ENCODE measurements around the gene NUCB1.
"Not testable (repeated sequence)": the region's sequence is repeated elsewhere in the genome, so short reads cannot be mapped to it uniquely, and the experiment has no call there.

NUCB1 gene

GRCh38 chr19:48874303-48875135 lies 25.6 kb upstream of the NUCB1 start:
- peak; percentile 34 for DNase-seq
- ATAC-seq, result no peak

- peak; percentile 61 for DNase-seq
- not testable (repeated sequence) for ATAC-seq
These were observed 23.8 kb upstream of the NUCB1 start for GRCh38 chr19:48876043-48876981.

GRCh38 chr19:48877855-48878195 lies 22.3 kb upstream of the NUCB1 start:
- no peak for ATAC-seq

GRCh38 chr19:48878196-48879024 lies 21.7 kb upstream of the NUCB1 start:
- no peak for ATAC-seq

More at GRCh38 chr19:48877855-48878195, 22.3 kb upstream of the NUCB1 start:
- DNase-seq, result no peak

GRCh38 chr19:48879025-48879637 lies 21.0 kb upstream of the NUCB1 start:
- ATAC-seq, result no peak
- DNase-seq, result no peak

More at GRCh38 chr19:48878196-48879024, 21.7 kb upstream of the NUCB1 start:
- no peak for DNase-seq

GRCh38 chr19:48879696-48880095 lies 20.4 kb upstream of the NUCB1 start:
- not testable (repeated sequence) for ATAC-seq, DNase-seq

GRCh38 chr19:48881741-48882657 lies 18.1 kb upstream of the NUCB1 start:
- ATAC-seq (peak; percentile 54), DNase-seq (no peak)

- no peak for DNase-seq
- ATAC-seq, result no peak
These were observed 16.4 kb upstream of the NUCB1 start for GRCh38 chr19:48883726-48884125.

- no peak for ATAC-seq
- no peak for DNase-seq
These were observed 12.1 kb upstream of the NUCB1 start for GRCh38 chr19:48887861-48888612.

- ATAC-seq, DNase-seq: not testable (repeated sequence)
These were observed 10.6 kb upstream of the NUCB1 start for GRCh38 chr19:48889496-48889895.

GRCh38 chr19:48890551-48890950 lies 9.6 kb upstream of the NUCB1 start:
- no peak for ATAC-seq
- no peak for DNase-seq

GRCh38 chr19:48895226-48895625 lies 4.9 kb upstream of the NUCB1 start:
- DNase-seq (no peak), ATAC-seq (no peak)

GRCh38 chr19:48896191-48896720 lies 3.9 kb upstream of the NUCB1 start:
- DNase-seq, result peak; percentile 71

GRCh38 chr19:48897181-48897580 lies 2.9 kb upstream of the NUCB1 start:
- DNase-seq, result no peak
- ATAC-seq, result no peak

More at GRCh38 chr19:48896191-48896720, 3.9 kb upstream of the NUCB1 start:
- ATAC-seq, result peak; percentile 42

- not testable (repeated sequence) for ATAC-seq, DNase-seq
These were observed 744 bp upstream of the NUCB1 start for GRCh38 chr19:48899386-48899749.

- DNase-seq (peak; percentile 24), ATAC-seq (no peak)
These were observed 630 bp downstream of the NUCB1 start for GRCh38 chr19:48900477-48901406.

- not testable (repeated sequence) for DNase-seq, ATAC-seq
These were observed 2.2 kb downstream of the NUCB1 start for GRCh38 chr19:48902291-48902690.

GRCh38 chr19:48903788-48904187 lies 3.7 kb downstream of the NUCB1 start:
- DNase-seq, ATAC-seq: not testable (repeated sequence)

Measured in stimulated activated naive CD8-positive, alpha-beta T cell treated with anti-CD3 and anti-CD28 coated beads, Interleukin-15, Interleukin-2, amounts not matched to agents 100 U/mL and 50 U/mL, for 24 hours (primary cell).